Activated naive CD8-positive, alpha-beta T cell treated with anti-CD3 and anti-CD28 coated beads, Interleukin-2, amount 50 U/mL, for 24 hours (primary cell): ENCODE measurements around the gene AGPAT2.

Experiments used
- ATAC-seq: fragments of 150-1000 bp; cut with Tn5 transposase; one replicate; pipeline ENCODE4 v1.10.0; 2021
- DNase-seq: peaks from one replicate; pipeline ENCODE4 v3.0.0; 2021
- H3K27ac Mint-ChIP-seq: one replicate; pipeline ENCODE4 v1.8.0; 2021; ENCODE audit warnings: mild to moderate bottlenecking, mixed read lengths
- H3K27me3 Mint-ChIP-seq: one replicate; pipeline ENCODE4 v1.8.0; 2021; ENCODE audit warnings: mixed read lengths
- H3K36me3 Mint-ChIP-seq: one replicate; pipeline ENCODE4 v1.8.0; 2021; ENCODE audit warnings: low read depth, mixed read lengths
- H3K4me1 Mint-ChIP-seq: one replicate; pipeline ENCODE4 v1.8.0; 2021; ENCODE audit warnings: mixed read lengths
- H3K4me3 Mint-ChIP-seq: one replicate; pipeline ENCODE4 v1.8.0; 2021; ENCODE audit warnings: mild to moderate bottlenecking, moderate library complexity, mixed read lengths
- H3K9me3 Mint-ChIP-seq: one replicate; pipeline ENCODE4 v1.8.0; 2021; ENCODE audit warnings: mixed read lengths

Gene AGPAT2

DNA sequence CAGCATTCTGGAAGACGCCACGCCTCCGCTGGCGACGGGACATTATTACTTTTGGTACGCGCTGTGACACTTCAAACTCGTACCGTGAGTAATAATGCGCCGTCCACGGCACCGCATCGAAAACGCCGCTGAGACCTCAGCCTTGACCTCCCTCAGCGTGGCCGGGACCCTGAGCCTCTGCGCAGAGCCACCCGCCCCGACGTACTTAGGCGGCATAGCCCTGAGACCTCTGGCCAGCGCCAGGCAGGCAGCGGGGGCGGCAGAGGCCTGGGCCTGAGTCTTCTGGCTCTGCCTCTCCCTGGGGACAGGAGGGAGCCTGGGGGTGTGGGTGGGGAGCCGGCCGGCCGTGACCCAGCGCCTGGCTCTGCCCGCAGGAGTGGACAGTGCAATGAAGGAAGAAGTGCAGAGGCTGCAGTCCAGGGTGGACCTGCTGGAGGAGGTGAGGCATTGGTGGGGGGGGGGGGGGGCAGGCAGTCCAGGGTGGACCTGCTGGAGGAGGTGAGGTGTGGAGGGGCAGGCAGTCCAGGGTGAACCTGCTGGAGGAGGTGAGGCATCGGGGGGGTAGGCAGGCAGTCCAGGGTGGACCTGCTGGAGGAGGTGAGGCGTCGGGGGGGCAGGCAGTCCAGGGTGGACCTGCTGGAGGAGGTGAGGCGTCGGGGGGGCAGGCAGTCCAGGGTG lies 16.5 kb downstream of the AGPAT2 start:
- no peaks in the 10 kb centered on the region for H3K4me1 Mint-ChIP-seq
- H3K27me3 Mint-ChIP-seq: peaks cover 3% of the 10 kb centered on the region
- H3K4me3 Mint-ChIP-seq: no peak overlapping the region

DNA sequence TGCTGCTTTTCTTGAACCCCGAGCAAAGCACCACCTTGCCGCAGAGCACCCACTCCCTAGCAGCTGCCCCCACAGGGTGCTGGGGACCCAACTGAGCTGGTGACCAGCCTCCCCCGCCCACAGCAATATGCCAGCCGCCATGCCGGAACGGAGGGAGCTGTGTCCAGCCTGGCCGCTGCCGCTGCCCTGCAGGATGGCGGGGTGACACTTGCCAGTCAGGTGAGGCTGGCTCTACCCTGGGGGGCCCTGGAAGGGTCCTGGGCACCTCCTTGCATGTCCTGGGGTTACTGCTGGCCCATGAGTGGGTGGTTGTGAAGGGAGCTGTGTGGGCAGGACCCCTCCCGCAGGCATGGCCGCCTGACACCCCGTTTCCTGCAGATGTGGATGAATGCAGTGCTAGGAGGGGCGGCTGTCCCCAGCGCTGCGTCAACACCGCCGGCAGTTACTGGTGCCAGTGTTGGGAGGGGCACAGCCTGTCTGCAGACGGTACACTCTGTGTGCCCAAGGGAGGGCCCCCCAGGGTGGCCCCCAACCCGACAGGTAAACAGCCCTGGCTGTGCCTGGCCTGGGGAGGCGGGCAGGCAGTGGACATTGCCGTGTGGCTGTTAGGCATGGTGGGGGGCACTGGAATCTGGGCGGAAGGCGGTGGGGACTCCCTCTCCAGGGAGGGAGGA lies 17.3 kb downstream of the AGPAT2 start:
- no peak for DNase-seq
- no peaks in the 10 kb centered on the region for H3K36me3 Mint-ChIP-seq
- no peak for ATAC-seq
- H3K4me3 Mint-ChIP-seq: no peak overlapping the region
- no peak overlapping the region for H3K27ac Mint-ChIP-seq
- peaks cover 5% of the 10 kb centered on the region for H3K27me3 Mint-ChIP-seq
- no peaks in the 10 kb centered on the region for H3K9me3 Mint-ChIP-seq
- H3K4me1 Mint-ChIP-seq: no peaks in the 10 kb centered on the region

More for the DNA sequence above, 16.5 kb downstream of the AGPAT2 start:
- H3K27ac Mint-ChIP-seq: no peak overlapping the region
- no peak for ATAC-seq
- no peak for DNase-seq
- no peaks in the 10 kb centered on the region for H3K9me3 Mint-ChIP-seq
- no peaks in the 10 kb centered on the region for H3K36me3 Mint-ChIP-seq

DNA sequence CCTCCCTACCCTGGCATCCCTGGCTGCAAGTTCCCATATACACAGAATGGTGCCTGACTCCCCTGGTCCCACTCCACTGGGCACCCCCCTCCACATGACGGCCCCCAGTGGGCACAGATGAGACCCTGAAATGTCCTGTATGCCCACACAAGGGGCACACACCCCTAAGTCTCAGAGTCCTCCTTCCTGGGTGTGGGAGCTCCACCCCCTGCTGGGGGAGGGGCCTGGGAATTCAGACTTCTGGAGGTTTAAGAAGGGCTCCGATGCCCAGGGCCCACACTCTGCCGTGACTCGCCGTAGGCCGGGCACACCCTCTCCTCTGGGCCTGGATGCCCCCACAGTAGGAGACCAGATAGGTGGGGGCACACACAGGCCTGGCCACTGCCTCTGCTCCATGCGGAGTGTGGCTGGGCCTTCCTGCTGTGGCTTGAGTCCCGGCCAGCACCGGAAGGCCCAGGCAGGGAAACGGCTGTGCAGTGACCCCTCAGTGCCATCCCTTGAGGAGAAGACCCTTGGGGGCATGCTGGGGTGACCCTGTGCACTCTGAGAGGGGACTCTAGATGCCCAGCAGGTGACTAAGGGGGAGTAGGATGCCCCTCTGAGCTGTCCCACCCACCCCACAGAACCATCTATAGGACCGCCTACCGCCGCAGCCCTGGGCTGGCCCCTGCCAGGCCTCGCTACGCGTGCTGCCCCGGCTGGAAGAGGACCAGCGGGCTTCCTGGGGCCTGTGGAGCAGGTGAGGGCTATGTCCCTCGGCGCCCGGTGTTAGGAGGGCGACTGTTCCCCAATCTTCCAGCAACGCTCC lies 18.1 kb downstream of the AGPAT2 start:
- no peak for ATAC-seq
- no peak overlapping the region for H3K4me3 Mint-ChIP-seq
- no peaks in the 10 kb centered on the region for H3K9me3 Mint-ChIP-seq
- H3K36me3 Mint-ChIP-seq: no peaks in the 10 kb centered on the region
- no peaks in the 10 kb centered on the region for H3K4me1 Mint-ChIP-seq
- no peak for DNase-seq
- no peak overlapping the region for H3K27ac Mint-ChIP-seq
- H3K27me3 Mint-ChIP-seq: peaks cover 9% of the 10 kb centered on the region

DNA sequence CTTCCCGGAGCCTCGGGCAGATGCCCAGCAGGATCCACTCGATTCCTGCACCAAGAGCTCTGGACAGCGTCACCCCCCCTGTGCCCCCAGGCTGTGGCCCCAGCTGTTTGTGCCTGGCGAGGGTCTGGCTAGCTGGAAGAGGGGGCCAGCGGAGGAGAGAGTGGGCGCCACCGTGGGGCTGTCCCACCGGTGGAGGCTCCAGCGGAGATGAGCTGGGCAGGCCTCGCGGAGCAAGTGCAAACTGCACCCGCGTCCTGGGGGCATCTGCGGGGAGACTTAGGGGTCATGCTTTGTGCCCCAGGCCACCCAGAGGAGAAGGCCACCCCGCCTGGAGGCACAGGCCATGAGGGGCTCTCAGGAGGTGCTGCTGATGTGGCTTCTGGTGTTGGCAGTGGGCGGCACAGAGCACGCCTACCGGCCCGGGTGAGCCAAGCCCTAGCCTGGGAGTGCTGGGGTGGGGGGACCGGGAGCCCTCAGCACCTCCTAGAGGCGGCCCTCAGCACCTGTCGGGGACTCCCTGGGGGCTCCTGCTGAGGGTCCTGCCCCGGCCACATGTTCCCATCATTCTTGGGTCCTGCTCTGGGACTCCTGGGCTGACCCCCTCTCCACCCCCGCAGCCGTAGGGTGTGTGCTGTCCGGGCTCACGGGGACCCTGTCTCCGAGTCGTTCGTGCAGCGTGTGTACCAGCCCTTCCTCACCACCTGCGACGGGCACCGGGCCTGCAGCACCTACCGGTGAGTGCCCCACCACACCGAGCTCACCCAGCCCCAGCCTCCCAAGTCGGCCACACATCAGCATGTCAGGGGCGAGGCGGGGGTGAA lies 19.1 kb downstream of the AGPAT2 start:
- peaks cover 12% of the 10 kb centered on the region for H3K27me3 Mint-ChIP-seq
- no peaks in the 10 kb centered on the region for H3K36me3 Mint-ChIP-seq
- no peaks in the 10 kb centered on the region for H3K9me3 Mint-ChIP-seq
- H3K27ac Mint-ChIP-seq: no peak overlapping the region
- DNase-seq (no peak), ATAC-seq (no peak)
- H3K4me3 Mint-ChIP-seq: no peak overlapping the region
- H3K4me1 Mint-ChIP-seq: no peaks in the 10 kb centered on the region

DNA sequence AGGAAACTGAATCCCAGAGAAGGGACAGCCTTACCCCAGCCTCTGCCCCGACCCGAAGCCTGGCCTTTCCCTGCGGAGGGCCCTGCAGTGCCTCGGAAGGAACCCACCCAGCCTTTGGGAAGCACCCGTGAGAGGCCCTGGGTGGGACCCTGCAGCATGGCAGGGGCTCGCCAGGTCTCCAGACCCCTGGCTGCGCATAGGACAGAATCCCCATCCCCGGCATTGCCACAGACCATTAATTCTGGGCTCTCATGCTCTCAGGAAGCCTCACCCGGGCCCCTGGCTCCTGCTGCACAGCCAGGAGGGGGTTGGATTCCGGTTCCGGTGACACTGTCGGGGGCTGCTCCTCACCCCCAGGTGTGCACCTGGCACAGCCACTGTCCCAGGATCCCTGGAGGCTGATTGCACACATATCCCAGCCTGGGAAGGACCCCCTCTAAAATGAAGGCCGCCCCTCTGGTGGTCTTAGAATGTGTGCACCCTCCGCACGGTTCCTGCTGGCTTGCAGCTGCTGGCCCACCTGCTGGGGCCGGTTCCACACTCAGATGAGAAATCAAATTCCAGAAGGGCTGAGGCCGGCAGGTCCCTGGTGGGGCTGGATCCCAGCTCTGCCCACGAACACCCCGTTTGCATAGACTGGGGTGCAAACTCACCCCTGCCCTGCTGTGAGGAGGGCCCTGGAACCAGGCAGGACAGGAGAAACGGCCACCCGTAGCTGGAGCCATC lies 19.9 kb downstream of the AGPAT2 start:
- H3K4me3 Mint-ChIP-seq: no peak overlapping the region
- DNase-seq (no peak), ATAC-seq (no peak)
- no peaks in the 10 kb centered on the region for H3K9me3 Mint-ChIP-seq
- H3K27ac Mint-ChIP-seq: no peak overlapping the region
- H3K4me1 Mint-ChIP-seq: no peaks in the 10 kb centered on the region
- H3K36me3 Mint-ChIP-seq: no peaks in the 10 kb centered on the region
- H3K27me3 Mint-ChIP-seq: peaks cover 12% of the 10 kb centered on the region

DNA sequence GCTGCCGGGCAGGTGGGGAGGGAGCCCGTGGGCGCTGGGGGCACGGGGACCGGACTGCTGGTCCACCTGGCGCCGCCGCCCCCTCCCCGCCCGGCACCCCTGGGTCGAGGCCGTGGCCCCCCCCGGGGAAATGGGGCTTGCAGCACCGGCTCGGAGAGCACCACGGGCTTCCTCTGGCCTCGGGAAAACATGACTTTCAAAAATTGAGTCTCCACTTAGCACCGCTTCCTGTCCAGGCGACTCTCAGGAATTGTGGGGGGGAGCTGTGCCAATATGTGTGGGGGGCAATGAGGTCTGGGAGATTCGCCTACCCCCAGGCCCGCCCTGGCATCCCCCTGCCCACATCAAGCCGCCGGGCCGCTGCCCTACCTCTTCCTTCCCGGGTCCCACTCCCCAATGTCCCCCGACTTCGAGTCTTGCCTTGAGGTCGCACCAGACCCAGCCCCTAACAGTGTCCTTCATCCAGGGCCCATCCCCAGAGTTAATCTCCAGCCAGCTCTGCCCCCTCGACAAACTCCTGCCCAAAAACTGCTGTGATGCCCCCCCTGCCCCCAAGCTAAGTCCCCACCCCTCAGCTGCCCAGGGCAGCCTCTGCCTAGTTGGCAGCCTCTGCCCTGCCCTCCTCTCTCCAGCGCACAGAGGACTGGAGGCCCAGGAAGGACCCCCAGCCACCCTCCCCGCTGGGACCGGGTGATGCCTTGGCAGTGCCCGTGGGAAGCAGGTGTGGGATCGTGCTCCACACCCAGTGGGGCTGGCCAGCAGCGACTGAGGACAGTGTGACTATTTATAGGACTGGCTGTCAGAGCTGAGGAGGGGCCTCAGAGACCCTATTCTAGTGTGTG lies 20.7 kb downstream of the AGPAT2 start:
- ATAC-seq (no peak), DNase-seq (no peak)
- no peaks in the 10 kb centered on the region for H3K9me3 Mint-ChIP-seq
- no peak overlapping the region for H3K27ac Mint-ChIP-seq
- H3K27me3 Mint-ChIP-seq: peaks cover 12% of the 10 kb centered on the region
- H3K4me1 Mint-ChIP-seq: no peaks in the 10 kb centered on the region
- no peaks in the 10 kb centered on the region for H3K36me3 Mint-ChIP-seq
- H3K4me3 Mint-ChIP-seq: peak overlapping the region; percentile 42

DNA sequence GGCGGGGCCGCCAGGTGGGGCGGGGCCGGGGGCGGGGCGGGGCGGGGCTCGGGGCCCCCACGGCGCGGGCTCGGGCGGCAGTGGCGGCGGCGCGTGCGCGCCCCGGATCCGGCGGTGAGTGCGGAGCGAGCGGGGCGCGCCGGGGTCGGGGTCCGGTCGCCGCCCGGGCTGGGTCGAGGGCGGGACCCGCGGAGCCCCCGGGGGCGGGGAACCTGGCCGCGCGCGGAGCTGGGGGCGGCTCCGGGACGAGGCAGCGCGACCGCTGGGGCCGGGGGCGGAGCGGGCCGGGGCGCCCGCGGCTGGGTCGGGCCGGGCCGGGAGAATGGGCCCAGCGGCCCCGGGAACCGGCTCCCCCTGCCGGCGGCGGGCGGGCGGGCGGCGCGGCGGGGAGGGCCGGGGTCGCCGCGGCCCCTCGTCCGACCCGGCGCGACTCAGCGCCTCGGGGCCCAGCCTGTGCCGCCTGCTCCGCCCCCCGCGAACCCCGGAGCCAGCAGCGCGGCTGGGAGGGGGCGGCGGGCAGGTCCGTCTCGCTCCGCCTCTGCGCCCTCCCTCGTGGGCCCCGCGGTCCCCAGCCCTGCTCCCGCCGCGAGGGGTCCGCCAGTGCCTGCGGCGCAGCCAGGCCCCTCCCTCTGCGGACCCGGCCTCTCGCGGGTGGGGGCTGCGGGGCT lies 21.4 kb downstream of the AGPAT2 start:
- no peak overlapping the region for H3K27ac Mint-ChIP-seq
- DNase-seq: peak; percentile 40
- H3K4me1 Mint-ChIP-seq: no peaks in the 10 kb centered on the region
- H3K27me3 Mint-ChIP-seq: peaks cover 12% of the 10 kb centered on the region
- no peak overlapping the region for H3K4me3 Mint-ChIP-seq
- peak; percentile 30 for ATAC-seq
- no peaks in the 10 kb centered on the region for H3K36me3 Mint-ChIP-seq
- no peaks in the 10 kb centered on the region for H3K9me3 Mint-ChIP-seq

DNA sequence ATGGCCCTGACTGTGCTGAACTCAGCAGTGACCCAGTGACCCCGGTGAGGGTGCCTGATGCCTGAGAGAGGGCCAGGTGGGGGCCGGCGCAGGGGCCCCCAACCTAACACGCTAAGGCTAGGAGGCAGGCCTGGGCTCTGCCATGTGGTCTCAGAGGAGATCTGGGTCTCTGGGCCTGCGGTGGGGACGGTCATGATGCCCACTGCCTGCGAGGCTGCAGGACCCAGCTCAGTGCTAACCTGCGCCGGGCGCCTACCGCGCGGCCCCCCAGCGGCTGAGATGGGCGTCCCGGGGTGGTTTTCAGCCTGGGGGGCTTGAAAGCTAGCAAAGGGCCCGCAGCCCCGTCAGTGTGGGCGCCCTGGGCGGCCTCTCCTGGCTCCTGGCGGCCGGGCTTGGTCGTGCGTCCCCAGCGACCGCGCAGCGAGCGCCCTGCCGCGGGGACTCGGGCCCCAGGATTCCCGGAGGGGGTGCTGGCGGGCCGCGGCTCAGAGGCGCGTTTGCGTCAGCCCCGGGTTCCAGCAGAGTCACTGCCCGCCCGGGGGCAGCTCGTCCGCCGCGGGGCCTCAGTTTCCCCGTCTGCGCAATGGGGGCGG lies 22.1 kb downstream of the AGPAT2 start:
- H3K9me3 Mint-ChIP-seq: no peaks in the 10 kb centered on the region
- H3K4me1 Mint-ChIP-seq: no peaks in the 10 kb centered on the region
- H3K4me3 Mint-ChIP-seq: peak overlapping the region; percentile 49
- peaks cover 12% of the 10 kb centered on the region for H3K27me3 Mint-ChIP-seq
- no peaks in the 10 kb centered on the region for H3K36me3 Mint-ChIP-seq
- ATAC-seq: peak; percentile 13
- no peak for DNase-seq
- no peak overlapping the region for H3K27ac Mint-ChIP-seq

DNA sequence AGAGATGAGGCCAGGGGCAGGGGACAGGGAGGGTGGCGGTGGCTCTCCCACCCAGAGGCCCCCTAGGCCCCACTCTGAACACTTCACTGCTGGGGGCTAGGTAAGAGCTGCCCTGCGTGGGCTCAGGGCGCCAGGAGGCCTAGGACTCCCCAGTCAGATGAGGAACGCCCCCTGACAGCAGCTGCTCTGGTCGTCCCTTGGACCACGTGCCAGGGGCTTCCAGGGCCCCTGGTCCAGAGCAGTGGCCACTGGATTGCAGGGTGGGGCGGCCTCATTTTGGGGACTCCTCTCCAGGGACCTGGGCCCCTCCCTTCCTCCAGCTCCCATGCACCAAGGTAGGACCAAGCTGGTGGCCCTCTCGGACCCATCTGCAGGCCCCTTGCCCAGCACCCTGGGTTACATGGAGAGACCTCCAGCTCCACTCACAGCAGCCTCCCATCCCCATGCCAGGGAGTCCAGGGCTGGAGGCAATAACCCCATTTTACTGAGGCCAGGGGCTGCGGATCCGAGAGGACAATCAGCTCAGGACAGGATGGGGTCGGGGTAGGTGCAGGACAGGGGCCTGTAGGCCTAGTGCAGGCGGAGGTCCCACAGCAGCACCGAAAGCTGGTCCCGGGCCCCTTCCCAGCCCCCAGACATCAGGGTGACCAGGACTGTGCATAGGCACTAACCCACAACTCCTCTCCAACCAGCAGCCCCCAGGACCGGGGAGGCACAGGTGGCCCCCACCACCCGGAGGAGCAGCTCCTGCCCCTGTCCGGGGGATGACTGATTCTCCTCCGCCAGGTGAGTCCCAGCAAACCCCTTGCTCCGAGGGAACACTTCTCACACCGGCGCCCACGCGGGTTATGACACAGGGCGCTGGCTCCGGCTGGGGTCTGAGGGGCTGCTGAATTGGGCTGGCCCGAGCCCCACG lies 23.0 kb downstream of the AGPAT2 start:
- Mint-ChIP-seq H3K4me1 (no peaks in the 10 kb centered on the region), H3K9me3 (no peaks in the 10 kb centered on the region), H3K27me3 (peaks cover 12% of the 10 kb centered on the region), H3K27ac (no peak overlapping the region), H3K4me3 (peak overlapping the region; percentile 49), H3K36me3 (no peaks in the 10 kb centered on the region)
- ATAC-seq (no peak), DNase-seq (no peak)

DNA sequence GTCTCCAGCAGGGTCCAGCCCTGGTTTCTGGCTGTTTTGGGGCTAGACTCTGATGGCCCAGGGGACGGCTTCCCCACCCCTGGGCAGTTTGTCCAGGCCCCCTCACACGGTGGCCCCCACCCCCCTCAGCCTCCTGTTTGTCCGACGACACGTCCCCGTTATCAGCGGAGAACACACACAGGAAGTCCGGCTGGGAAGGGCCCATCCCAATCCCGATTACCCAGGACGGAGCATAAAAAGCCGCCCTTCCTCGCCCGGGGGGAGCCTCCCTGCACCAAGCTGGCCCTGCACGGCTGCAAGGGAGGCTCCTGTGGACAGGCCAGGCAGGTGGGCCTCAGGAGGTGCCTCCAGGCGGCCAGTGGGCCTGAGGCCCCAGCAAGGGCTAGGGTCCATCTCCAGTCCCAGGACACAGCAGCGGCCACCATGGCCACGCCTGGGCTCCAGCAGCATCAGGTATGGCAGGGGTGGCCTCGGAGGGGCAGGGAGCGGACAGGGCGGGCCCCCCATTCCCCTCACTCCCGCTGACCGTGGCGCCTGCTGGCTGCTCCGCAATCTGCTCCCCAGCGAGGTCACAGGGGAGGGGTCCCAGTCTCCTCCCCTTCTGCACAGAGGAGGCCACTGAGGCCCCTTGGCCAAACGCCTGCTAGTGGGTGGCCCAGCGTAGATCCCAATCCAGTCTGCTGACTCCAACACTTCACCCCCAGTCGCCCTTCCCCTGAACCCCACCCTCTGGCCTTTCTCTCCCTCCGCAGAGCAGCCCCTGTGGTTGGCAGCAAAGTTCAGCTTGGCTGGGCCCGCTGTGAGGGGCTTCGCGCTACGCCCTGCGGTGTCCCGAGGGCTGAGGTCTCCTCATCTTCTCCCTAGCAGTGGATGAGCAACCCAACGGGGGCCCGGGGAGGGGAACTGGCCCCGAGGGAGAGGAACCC lies 24.3 kb downstream of the AGPAT2 start, which contains the start of gene EGFL7:
Gene EGFL7, plus strand, starts transcription at position 261 of the 926 bp plus-strand sequence. CDS start 5,367 bp downstream, outside the sequence.
- Mint-ChIP-seq H3K4me1 (peaks cover 7% of the 10 kb centered on the region), H3K27me3 (peaks cover 21% of the 10 kb centered on the region)
- DNase-seq: no peak

DNA sequence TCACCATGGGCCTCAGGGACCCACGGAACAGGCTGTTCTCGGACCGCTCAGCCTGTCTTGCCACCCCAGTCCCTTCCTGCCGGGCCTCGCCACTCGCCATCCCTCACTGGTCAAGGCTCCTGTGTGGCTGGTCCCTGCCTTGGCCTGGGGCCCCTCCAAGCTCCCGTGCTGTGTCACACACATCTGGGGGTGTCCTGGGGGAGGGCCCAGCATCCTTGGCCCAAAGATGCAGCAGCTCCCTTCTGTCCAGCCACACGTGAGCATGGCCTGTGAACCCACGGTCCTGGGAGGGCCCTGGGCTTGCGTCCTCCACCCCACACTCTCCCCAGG lies 25.0 kb downstream of the AGPAT2 start:
- Mint-ChIP-seq H3K4me3 (no peak overlapping the region), H3K36me3 (no peaks in the 10 kb centered on the region), H3K27me3 (peaks cover 26% of the 10 kb centered on the region), H3K4me1 (peaks cover 10% of the 10 kb centered on the region), H3K9me3 (no peaks in the 10 kb centered on the region), H3K27ac (no peak overlapping the region)
- ATAC-seq (no peak), DNase-seq (no peak)

More for the DNA sequence above, 24.3 kb downstream of the AGPAT2 start, which contains the start of gene EGFL7:
- Mint-ChIP-seq H3K9me3 (no peaks in the 10 kb centered on the region), H3K27ac (no peak within 1 kb of the TSS), H3K4me3 (no peak within 1 kb of the TSS), H3K36me3 (no peaks in the 10 kb centered on the region)
- no peak for ATAC-seq
